Esophagus squamous epithelium (tissue), 5 donors: ENCODE results near the gene GLB1L2. TPM values are rescaled to one million over a fixed set of nuclear protein-coding genes. Genes with fewer than 3 reads are reported as not detected.

Experiments used
- DNase-seq: peaks from one replicate; lab custom pipeline; 2025; lab: John Stamatoyannopoulos, UW
- H3K27ac ChIP-seq, 4 donors: fragments of 200-600 bp; sonication (generic); one replicate each; pipeline ENCODE4 v1.5.1; 2016 to 2019; ENCODE audit warnings: mild to moderate bottlenecking in 1 of 4
- H3K27me3 ChIP-seq, 4 donors: fragments of 200-600 bp; sonication (generic); 1 replicate in 3 of 4; 2 replicates in 1 of 4; pipeline versions ENCODE4 v1.5.1 to v1.6.0; 2017 to 2021; ENCODE audit warnings: antibody characterized with exemption in 1 of 4
- H3K36me3 ChIP-seq, 3 donors: fragments of 200-600 bp; sonication (generic); one replicate each; pipeline ENCODE4 v1.5.1; 2016 to 2019
- H3K4me1 ChIP-seq, 3 donors: fragments of 200-600 bp; sonication (generic); one replicate each; pipeline ENCODE4 v1.5.1; 2017 to 2019
- H3K4me3 ChIP-seq, 4 donors: fragments of 200-600 bp; sonication (generic); 1 replicate in 3 of 4; 2 replicates in 1 of 4; pipeline ENCODE4 v1.5.1; 2016 to 2019; ENCODE audit warnings: mild to moderate bottlenecking in 2 of 4, moderate library complexity in 1 of 4
- H3K9me3 ChIP-seq, 3 donors: fragments of 200-600 bp; sonication (generic); one replicate each; pipeline ENCODE4 v1.5.1; 2016 to 2019
- CTCF ChIP-seq, 6 experiments: fragments of 450-650 bp in 4 of 6; fragments of 200-600 bp in 2 of 6; sonication (generic) in 2 of 6; IDR thresholded peaks; one replicate each; pipeline ENCODE4 v1.5.1; 2016 to 2019; ENCODE audit warnings: antibody characterized with exemption in 6 of 6, mild to moderate bottlenecking in 4 of 6, moderate library complexity in 4 of 6
- POLR2A ChIP-seq, 4 donors: fragments of 450-650 bp; IDR thresholded peaks; one replicate each; pipeline ENCODE4 v1.6.1; 2017; ENCODE audit warnings: antibody characterized with exemption in 4 of 4, mild to moderate bottlenecking in 4 of 4, moderate library complexity in 3 of 4
- WGBS, 2 donors: methylation state at CpG; one replicate each; pipeline ENCODE4 v1.1.5; 2018; 5-methylcytosine and 5-hydroxymethylcytosine counted together
- intact Hi-C: fragments of 100-400 bp; cut with DNase I; formaldehyde crosslinking; loops from one replicate; pipeline ENCODE4 v1.15.0; 2022
- total RNA-seq, 4 donors: library from RNA; depleted of rRNA; stranded (reverse); fragments of >200 nt; gene quantifications; one replicate each; pipeline ENCODE4 v1.1.0, GENCODE V29; 2016
- donor health status: DM: yes; HTN: yes; CAD: no.

GLB1L2 gene
- total RNA-seq, 4 donors from 2014 or later = 2.8 to 7.8 (median 3.7) TPM

DNA sequence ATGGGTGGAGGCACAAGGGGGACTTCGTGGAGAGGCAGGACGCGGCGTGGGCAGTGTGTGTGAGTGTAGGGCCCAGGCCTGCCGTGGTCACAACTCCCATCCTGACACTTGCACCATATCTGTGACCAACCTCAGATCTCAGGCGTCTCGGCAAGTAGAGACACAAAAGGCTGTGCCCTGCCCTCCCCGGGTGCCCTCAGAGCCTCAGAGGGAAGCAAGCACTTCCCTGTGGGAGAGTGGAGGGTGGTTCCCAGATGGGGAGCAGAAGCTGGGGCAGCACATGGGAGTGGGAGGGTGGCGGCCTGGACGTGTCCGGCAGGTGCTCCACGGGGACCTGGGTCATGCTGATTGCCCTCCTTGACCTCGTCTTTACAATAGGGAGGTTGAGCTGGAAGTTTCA lies 59.9 kb downstream of the GLB1L2 start:
- no peak overlapping the region for H3K4me3 ChIP-seq
- no peak for DNase-seq
- H3K27ac ChIP-seq = no peak overlapping the region
- 77 to 94% methylated on average over 3 to 10 of the region's 13 CpGs for WGBS, 2 donors
- H3K27me3 ChIP-seq = peaks cover 0 to 50% (median 0%) of the 10 kb centered on the region in 4 donors
- intact Hi-C loops = no loop called here
- no peaks in the 10 kb centered on the region for H3K4me1 ChIP-seq
- TF ChIP-seq CTCF (IDR thresholded peaks at IDR 0.05) = no peak
- no peak for TF ChIP-seq POLR2A (IDR thresholded peaks at IDR 0.05)
- H3K9me3 ChIP-seq = no peaks in the 10 kb centered on the region
- H3K36me3 ChIP-seq = no peaks in the 10 kb centered on the region

- TF ChIP-seq POLR2A (IDR thresholded peaks at IDR 0.05) (no peak), CTCF (IDR thresholded peaks at IDR 0.05) (no peak)
- Histone ChIP-seq H3K9me3 (no peaks in the 10 kb centered on the region), H3K36me3 (no peaks in the 10 kb centered on the region), H3K27me3 (peaks cover 0 to 51% (median 0%) of the 10 kb centered on the region in 4 donors), H3K4me3 (no peak overlapping the region), H3K4me1 (no peaks in the 10 kb centered on the region), H3K27ac (no peak overlapping the region)
- intact Hi-C loops = no loop called here
- WGBS, 2 donors = 80 to 81% methylated on average over 21 of the region's 21 CpGs
- DNase-seq = no peak
Observed at GRCh38 chr11:134392953-134393615, 61.3 kb downstream of the GLB1L2 start.

DNA sequence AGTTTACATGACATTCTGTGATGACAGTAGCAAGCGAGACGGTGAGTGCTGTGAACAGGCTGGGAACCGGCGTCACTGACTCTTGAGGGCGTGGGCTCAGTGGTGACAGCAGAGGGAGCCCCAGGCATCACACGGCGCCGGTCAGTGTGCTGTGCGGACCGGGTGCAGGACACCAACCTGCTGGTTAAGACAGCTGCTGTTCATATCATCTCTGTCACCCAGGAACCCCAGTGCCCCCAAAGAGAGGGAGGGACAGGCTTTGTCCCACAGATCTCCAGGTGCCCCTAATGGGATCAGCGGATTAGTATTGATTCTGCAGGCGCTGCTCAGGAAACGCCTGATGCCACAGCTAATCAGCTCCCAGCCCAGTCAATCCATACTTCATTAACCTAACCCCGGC lies 61.9 kb downstream of the GLB1L2 start:
- Histone ChIP-seq H3K9me3 (no peaks in the 10 kb centered on the region), H3K27me3 (peaks cover 0 to 54% (median 0%) of the 10 kb centered on the region in 4 donors), H3K4me3 (no peak overlapping the region), H3K4me1 (no peaks in the 10 kb centered on the region), H3K27ac (no peak overlapping the region), H3K36me3 (no peaks in the 10 kb centered on the region)
- intact Hi-C loops = no loop called here
- no peak for DNase-seq
- TF ChIP-seq CTCF (IDR thresholded peaks at IDR 0.05) (peak in 1 of 6 experiments; percentile 20), POLR2A (IDR thresholded peaks at IDR 0.05) (no peak)
- WGBS, 2 donors = 24 to 43% methylated on average over 10 to 11 of the region's 14 CpGs

DNA sequence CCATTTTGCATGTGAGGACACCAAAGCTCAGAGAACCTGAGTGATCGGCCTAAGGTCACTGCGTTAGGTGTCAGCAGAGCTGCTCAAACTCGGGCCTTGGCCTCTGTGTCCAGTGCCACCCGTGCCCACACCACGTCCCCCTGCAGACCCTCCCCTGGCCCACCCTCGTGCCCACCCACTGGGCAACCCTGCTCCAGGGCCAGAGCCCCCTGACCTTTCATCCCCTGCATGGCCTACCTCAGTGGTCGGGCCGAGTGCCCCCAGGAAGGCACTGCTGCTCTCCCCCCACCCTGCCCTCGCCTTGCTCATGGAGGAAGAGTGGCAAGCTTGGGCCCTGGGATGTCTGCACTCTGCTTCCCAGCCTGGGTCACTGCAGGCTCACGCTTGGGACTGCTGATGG lies 62.5 kb downstream of the GLB1L2 start:
- H3K4me1 ChIP-seq = no peaks in the 10 kb centered on the region
- no peaks in the 10 kb centered on the region for H3K36me3 ChIP-seq
- 79 to 84% methylated on average over 5 to 6 of the region's 10 CpGs for WGBS, 2 donors
- TF ChIP-seq CTCF (IDR thresholded peaks at IDR 0.05) (no peak), POLR2A (IDR thresholded peaks at IDR 0.05) (no peak)
- H3K9me3 ChIP-seq = no peaks in the 10 kb centered on the region
- peaks cover 0 to 54% (median 0%) of the 10 kb centered on the region in 4 donors for H3K27me3 ChIP-seq
- H3K4me3 ChIP-seq = no peak overlapping the region
- intact Hi-C loops = no loop called here
- DNase-seq = no peak
- H3K27ac ChIP-seq = no peak overlapping the region

- H3K27me3 ChIP-seq = peaks cover 0 to 53% (median 0%) of the 10 kb centered on the region in 4 donors
- WGBS, 2 donors = 70 to 82% methylated on average over 6 to 7 of the region's 12 CpGs
- DNase-seq = no peak
Observed at GRCh38 chr11:134395002-134395401, 63.2 kb downstream of the GLB1L2 start.

More at GRCh38 chr11:134395002-134395401, 63.2 kb downstream of the GLB1L2 start:
- no peaks in the 10 kb centered on the region for H3K36me3 ChIP-seq
- H3K4me1 ChIP-seq = no peaks in the 10 kb centered on the region
- intact Hi-C loops = no loop called here
- H3K27ac ChIP-seq = no peak overlapping the region
- TF ChIP-seq POLR2A (IDR thresholded peaks at IDR 0.05) (no peak), CTCF (IDR thresholded peaks at IDR 0.05) (no peak)
- H3K9me3 ChIP-seq = no peaks in the 10 kb centered on the region
- no peak overlapping the region for H3K4me3 ChIP-seq
